GM03348 (cell line): Measurements from ENCODE around the gene NINJ2.

Experiments
- DNase-seq: peaks from one replicate; pipeline ENCODE4 v3.0.0; 2012; ENCODE audit warnings: low spot score

NINJ2 gene

GRCh38 chr12:547883-548470 lies 115.3 kb downstream of the NINJ2 start:
- no peak for DNase-seq

- peak; percentile 92 for DNase-seq
Measured at GRCh38 chr12:546920-547845, 116.1 kb downstream of the NINJ2 start.

- DNase-seq = no peak
Measured at GRCh38 chr12:546265-546919, 116.9 kb downstream of the NINJ2 start.

- DNase-seq = no peak
Measured at GRCh38 chr12:545835-546234, 117.4 kb downstream of the NINJ2 start.

- DNase-seq = no peak
Measured at GRCh38 chr12:544941-545635, 118.2 kb downstream of the NINJ2 start.

GRCh38 chr12:544142-544541 lies 119.1 kb downstream of the NINJ2 start:
- no peak for DNase-seq

- DNase-seq = no peak
Measured at GRCh38 chr12:543114-543451, 120.2 kb downstream of the NINJ2 start.

GRCh38 chr12:542395-543113 lies 120.7 kb downstream of the NINJ2 start:
- no peak for DNase-seq

- no peak for DNase-seq
Measured at GRCh38 chr12:541676-542324, 121.4 kb downstream of the NINJ2 start.

GRCh38 chr12:539540-540310 lies 123.5 kb downstream of the NINJ2 start:
- DNase-seq = no peak

GRCh38 chr12:538731-539539 lies 124.3 kb downstream of the NINJ2 start:
- peak; percentile 37 for DNase-seq

GRCh38 chr12:537772-538171 lies 125.5 kb downstream of the NINJ2 start:
- no peak for DNase-seq

GRCh38 chr12:536751-537245 lies 126.4 kb downstream of the NINJ2 start:
- DNase-seq = no peak

- no peak for DNase-seq
Measured at GRCh38 chr12:535396-535795, 127.8 kb downstream of the NINJ2 start.

- no peak for DNase-seq
Measured at GRCh38 chr12:534216-534615, 129.0 kb downstream of the NINJ2 start.

GRCh38 chr12:533718-534117 lies 129.5 kb downstream of the NINJ2 start:
- DNase-seq = no peak

GRCh38 chr12:532908-533565 lies 130.2 kb downstream of the NINJ2 start:
- DNase-seq = peak; percentile 92

- peak; percentile 49 for DNase-seq
Measured at GRCh38 chr12:531951-532585, 131.2 kb downstream of the NINJ2 start.
